ENCODE data around the gene MKKS. TPM values are rescaled to one million over a fixed set of nuclear protein-coding genes. Genes with fewer than 3 reads are reported as not detected.

Gene MKKS
- total and polyA plus RNA-seq, 2 of the 13 experiments (the other 11 are each of a cell fraction or from before 2014, with no cell fraction given): 26.7 to 34.5 TPM

- TF ChIP-seq ARID5B (CRISPR knock-in tag; IDR thresholded peaks at IDR 0.05): peak; percentile 60
- TF ChIP-seq MATR3 (CRISPR knock-in tag; IDR thresholded peaks at IDR 0.05): no peak
- TF ChIP-seq SMAD3 (CRISPR knock-in tag; IDR thresholded peaks at IDR 0.05): no peak; the same call in 1 of the 2 replicates
- TF ChIP-seq ZNF607 (CRISPR knock-in tag; IDR thresholded peaks at IDR 0.05; ENCODE audit: borderline replicate concordance): peak; percentile 97
- no peak for TF ChIP-seq CEBPZ (IDR thresholded peaks at IDR 0.05; ENCODE audit: low read length)
- TF ChIP-seq HNF4G (IDR thresholded peaks at IDR 0.05; ENCODE audit: borderline replicate concordance, low read depth, low read length): peak; percentile 16; the same call in 1 of the 2 replicates
- 0 out of 2 replicates have a peak, but pooled peaks have one; percentile 32 for TF ChIP-seq HNF4G (CRISPR knock-in tag; IDR thresholded peaks at IDR 0.05; ENCODE audit: borderline replicate concordance, low read depth)
- no peak; the same call in 1 of the 2 replicates for TF ChIP-seq ZMYM3 (CRISPR knock-in tag; IDR thresholded peaks at IDR 0.05)
- TF ChIP-seq BRF2 (CRISPR knock-in tag; IDR thresholded peaks at IDR 0.05): peak; percentile 92
- TF ChIP-seq ZNF766 (CRISPR knock-in tag; IDR thresholded peaks at IDR 0.05; ENCODE audit: borderline replicate concordance): no peak; the same call in none of the 2 replicates
- TF ChIP-seq USF2 (IDR thresholded peaks at IDR 0.05; ENCODE audit: low read depth, low read length): no peak
- peak; percentile 43; the same call in 1 of the 2 replicates for TF ChIP-seq USF2 (CRISPR knock-in tag; IDR thresholded peaks at IDR 0.05; ENCODE audit: borderline replicate concordance)
- peak; percentile 19; the same call in 1 of the 2 replicates for TF ChIP-seq ZSCAN25 (CRISPR knock-in tag; IDR thresholded peaks at IDR 0.05)
- no peak for TF ChIP-seq ZFP36L2 (CRISPR knock-in tag; IDR thresholded peaks at IDR 0.05)
- TF ChIP-seq ZNF749 (CRISPR knock-in tag; IDR thresholded peaks at IDR 0.05; ENCODE audit: borderline replicate concordance): no peak; the same call in 1 of the 2 replicates
- no peak for TF ChIP-seq NFIB (CRISPR knock-in tag; IDR thresholded peaks at IDR 0.05; ENCODE audit: borderline replicate concordance)
- TF ChIP-seq NFRKB (IDR thresholded peaks at IDR 0.05): no peak
Observed at GRCh38 chr20:10433623-10434466, at the start of gene MKKS (continued).

Data from HepG2 (cell line).